Raji (cell line): Measurements from ENCODE around the gene FUBP3.

Source experiments
- POLR2A ChIP-seq: IDR thresholded peaks from 2 replicates; pipeline ENCODE4 v1.6.1; 2011; ENCODE audit warnings: low read depth, low read length, control low read depth; ENCODE audit not compliant: insufficient read depth

Gene FUBP3, protein sequence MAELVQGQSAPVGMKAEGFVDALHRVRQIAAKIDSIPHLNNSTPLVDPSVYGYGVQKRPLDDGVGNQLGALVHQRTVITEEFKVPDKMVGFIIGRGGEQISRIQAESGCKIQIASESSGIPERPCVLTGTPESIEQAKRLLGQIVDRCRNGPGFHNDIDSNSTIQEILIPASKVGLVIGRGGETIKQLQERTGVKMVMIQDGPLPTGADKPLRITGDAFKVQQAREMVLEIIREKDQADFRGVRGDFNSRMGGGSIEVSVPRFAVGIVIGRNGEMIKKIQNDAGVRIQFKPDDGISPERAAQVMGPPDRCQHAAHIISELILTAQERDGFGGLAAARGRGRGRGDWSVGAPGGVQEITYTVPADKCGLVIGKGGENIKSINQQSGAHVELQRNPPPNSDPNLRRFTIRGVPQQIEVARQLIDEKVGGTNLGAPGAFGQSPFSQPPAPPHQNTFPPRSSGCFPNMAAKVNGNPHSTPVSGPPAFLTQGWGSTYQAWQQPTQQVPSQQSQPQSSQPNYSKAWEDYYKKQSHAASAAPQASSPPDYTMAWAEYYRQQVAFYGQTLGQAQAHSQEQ

GRCh38 chr9:130578865-130579737, at the start of gene FUBP3:
TSS of gene FUBP3 (plus strand) at chr9:130579577. CDS start at chr9:130579681, 104 bp downstream.
- peak; percentile 93 for TF ChIP-seq POLR2A

- no peak for TF ChIP-seq POLR2A
These were observed 48.4 kb upstream of the FUBP3 start for GRCh38 chr9:130530938-130531337.

- no peak for TF ChIP-seq POLR2A
These were observed 47.7 kb upstream of the FUBP3 start for GRCh38 chr9:130531670-130532069.

DNA sequence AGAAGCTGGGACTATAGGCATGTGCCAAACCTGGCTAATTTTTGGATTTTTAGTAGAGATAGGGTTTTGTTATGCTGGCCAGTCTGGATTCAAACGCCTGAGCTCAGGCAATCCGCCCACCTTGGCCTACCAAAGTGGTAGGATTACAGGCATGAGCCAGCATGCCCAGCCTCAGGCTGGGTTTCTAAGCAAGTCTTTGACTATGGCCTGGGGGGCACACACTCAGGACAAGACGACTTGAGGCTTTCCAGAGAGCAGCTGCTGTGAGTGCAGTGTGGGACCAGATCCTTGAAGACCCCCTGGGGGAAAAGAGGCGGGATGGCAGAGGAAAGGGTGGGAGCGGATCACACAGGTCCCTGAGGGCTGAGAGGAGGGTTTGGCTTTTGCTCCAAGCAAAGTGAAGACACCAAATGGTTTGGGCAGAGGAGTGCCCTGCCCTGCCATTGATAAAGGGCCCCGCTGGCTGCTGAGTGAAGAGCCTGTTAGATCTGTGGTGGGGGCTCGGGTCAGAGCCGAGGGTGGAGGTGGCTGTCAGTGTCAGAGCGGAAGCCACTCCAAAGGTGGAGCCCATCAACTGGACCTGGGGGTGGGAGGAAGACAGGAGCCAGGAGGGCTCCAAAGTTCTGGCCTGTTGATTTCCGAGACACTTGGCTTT, 46.8 kb upstream of the FUBP3 start:
- TF ChIP-seq POLR2A: no peak

- TF ChIP-seq POLR2A: no peak
These were observed 43.4 kb upstream of the FUBP3 start for GRCh38 chr9:130535818-130536521.

DNA sequence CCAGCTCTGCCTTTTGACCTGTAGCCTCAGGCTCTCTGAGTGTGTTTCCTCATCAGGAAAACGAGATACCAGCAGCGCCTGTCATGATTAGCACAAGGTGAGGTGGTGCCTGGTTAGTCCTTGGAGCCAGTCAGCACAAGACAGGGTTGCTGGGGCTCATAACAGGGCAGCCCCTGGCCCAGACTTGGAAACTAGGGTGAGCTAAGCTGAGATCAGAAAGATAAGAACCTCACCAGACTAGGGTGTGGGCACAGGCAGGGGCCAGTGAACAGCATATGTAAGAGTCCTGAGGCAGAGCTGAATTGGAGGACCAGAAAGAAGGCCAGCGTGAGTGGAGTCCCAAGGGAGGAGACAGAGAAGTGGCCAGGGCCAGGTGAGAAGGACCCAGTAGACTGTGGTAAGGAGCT, 42.7 kb upstream of the FUBP3 start:
- TF ChIP-seq POLR2A: no peak

DNA sequence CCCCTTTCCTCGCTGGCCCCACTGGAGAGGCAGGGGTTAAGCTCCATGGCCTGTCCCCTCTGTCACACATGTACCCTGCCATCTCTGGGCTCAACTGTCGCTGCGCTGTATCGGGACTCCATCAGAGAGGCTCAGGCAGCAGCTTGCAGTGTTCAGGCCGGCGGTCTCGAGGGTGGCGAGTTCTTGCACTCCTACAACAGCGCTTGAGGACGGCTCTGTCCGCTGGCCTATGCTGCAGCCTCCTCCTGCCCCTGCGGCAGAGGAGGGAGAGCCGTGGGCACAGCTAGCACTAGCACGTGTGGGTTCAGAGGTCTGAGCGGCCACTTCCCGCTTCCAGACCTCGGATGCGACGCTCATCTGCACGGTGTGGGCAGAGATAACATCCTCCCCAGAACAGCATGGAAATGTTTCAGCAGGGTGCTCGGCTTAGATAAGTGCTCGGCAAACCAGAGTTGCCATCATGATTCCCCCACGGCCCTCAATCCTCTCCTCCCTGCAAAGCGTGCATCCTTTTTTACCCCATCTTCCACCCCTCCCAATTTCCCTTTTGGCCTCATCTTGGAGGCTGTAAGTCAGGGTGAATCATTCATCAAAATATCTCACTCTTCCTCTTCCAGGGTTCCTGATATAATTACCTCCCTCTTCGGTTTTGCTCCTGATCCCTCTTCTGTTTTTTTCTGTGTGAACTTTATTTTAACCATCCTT, 41.9 kb upstream of the FUBP3 start:
- no peak for TF ChIP-seq POLR2A

DNA sequence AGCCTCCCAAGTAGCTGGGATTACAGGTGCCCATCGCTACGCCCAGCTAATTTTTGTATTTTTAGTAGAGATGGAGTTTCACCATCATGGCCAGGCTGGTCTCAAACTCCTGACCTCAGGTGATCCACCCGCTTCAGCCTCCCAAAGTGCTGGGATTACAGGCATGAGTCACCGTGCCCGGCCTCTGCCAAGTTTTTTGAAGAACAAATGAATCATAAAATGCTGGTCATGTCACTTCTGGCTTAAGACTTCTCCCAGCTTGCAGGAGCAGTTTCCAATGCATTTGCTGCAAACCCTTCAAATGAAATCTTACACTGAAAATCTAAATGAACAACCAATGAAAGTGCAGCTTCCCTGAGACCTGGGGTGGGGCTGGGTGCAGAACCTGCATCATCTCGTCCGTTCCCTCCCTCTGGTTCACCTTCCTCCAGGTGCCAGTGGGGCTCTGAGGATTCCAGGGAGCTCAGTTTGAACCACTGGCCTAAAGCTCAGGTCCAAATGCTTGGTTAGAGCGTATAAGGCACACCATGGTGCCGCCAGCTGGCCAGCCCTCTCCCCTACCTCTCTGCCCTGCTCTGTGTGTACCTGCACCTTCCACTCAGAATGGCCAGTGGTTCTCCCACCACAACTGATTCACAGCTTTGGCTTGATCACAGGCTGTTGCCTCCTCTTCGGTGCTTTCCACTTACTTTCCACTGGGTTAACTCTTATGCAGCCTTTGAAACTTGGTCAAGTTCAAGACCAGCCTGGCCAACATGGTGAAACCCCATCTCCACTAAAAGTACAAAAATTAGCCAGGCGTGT, 39.8 kb upstream of the FUBP3 start:
- no peak for TF ChIP-seq POLR2A

DNA sequence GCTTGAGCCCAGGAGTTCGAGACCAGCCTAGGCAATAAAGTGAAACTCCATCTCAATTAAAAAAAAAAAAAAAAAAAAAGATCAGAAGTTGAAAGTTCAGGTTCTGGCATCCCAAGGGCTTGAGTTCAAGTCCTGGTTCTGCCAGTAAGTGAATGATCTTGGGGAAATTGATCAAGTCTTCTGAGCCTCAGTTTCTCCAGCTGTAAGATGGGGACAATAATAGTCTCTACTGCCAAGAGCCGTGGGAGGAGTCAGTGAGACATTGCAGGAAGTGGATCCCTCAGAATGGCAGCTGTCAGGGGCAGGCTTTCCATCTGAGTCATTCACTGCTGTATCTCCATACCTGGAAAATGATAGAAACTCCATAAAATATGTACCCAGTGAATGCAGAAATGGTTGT, 37.8 kb upstream of the FUBP3 start:
- no peak for TF ChIP-seq POLR2A

DNA sequence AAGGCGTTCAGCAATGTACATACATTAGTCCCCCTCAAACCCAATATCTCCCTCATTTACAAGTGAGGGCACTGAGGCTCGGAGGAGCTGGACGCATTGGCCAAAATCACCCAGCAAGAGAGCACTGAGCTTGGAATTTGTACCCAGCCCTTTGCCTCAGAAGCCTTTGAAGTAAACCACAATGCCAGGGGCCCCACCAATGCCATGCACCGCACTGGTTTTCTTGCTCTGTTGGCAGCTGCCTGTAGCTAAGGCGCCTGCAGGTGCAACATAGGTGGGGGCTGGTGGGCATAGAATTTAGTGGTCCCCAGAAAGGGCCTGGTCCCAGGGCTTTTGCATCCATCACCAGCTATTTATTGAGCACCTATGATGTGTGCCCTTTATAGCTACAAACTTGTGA, 37.3 kb upstream of the FUBP3 start:
- TF ChIP-seq POLR2A: no peak

DNA sequence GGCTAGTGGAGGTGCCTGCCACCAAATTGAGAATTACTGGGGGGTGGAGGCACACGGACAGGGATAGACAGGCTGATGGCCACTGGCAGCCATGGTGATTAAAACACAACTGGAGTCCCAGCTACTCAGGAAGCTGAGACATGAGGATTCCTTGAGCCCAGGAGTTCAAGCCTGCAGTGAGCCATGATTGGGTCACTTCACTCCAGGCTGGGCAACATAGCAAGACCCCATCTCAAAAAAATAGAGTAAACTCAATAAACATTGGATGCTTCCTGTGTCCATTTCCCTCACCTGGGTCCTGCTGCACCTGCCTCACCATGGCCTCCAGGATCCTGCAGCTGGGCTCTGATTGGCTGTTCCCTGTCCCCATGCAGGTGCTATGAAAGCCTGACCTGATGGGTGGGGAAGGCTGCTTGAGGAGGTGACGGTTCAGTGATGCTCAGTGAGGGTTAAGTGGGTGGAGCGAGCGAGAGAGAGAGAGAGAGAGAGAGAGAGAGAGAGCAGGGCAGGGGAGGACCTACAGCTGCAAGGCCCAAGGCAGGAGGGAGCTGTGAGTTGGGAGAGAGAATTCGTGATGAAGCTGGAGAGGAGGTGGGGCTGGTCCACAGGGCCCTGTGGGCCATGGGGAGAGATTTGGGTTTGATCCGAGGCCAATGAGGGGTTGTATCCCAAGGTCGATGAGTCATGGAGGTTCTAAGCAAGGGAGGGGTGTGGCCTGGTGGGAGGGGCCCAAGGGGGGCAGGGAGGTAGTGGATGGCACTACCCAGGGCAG, 36.7 kb upstream of the FUBP3 start:
- TF ChIP-seq POLR2A: no peak

DNA sequence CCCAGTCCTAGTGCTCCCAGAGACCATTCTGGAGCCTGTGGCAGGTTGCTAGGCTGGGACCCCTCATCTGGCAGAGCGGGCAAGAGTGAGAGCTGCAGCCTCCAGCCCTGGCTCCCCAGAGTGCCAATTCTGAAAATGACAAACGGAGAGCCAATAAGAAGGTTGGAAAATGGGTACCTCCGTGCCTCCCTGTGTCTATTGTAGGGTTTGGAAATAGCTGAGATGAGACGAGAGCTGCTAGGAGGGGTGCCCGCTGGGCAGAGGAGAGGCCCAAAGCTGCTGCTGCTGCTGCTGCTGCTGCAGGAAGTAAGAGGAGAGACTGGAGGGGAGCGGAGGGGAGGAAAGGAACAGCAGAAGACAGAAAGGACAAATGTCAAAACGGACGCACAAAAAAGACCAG, 36.0 kb upstream of the FUBP3 start:
- TF ChIP-seq POLR2A: no peak
